GM19099 (cell line): ENCODE data around the gene WDR5.

Experiments used
- POLR2A ChIP-seq: IDR thresholded peaks from 3 replicates; pipeline ENCODE4 v1.6.1; 2011; ENCODE audit warnings: low read depth; ENCODE audit not compliant: insufficient read length; ENCODE audit errors: extremely low read depth

WDR5 gene

DNA sequence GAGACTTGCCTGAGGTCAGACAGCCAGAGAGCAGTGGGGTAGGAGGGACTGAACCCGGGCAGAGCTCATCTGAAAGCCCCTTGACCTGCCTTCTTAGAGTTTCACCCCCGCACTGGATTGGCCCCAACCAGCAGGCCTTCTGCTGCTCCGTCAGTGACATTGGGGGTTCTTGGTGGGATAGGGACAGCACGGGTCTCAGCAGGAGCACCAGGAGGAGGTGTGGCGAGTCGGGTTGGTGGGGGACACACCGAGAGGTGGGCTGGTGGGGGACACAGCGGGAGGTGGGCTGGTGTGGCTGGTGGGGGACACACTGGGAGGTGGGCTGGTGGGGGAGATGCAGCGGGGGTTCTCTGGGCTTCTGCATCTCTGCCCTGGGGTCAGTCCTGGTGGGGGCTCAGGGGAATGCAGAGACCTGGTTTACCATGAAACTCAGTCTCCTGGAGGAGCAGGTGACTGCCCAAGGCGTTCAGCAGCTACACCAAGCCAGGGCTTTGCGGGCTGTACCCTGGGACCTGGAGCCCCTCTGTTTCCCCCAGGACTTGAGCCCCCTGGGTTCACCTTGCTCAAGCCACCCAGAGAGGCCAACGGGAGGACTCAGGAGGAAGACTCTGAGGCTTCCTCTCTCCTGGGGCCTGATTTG, 56.5 kb downstream of the WDR5 start:
- TF ChIP-seq POLR2A: no peak

DNA sequence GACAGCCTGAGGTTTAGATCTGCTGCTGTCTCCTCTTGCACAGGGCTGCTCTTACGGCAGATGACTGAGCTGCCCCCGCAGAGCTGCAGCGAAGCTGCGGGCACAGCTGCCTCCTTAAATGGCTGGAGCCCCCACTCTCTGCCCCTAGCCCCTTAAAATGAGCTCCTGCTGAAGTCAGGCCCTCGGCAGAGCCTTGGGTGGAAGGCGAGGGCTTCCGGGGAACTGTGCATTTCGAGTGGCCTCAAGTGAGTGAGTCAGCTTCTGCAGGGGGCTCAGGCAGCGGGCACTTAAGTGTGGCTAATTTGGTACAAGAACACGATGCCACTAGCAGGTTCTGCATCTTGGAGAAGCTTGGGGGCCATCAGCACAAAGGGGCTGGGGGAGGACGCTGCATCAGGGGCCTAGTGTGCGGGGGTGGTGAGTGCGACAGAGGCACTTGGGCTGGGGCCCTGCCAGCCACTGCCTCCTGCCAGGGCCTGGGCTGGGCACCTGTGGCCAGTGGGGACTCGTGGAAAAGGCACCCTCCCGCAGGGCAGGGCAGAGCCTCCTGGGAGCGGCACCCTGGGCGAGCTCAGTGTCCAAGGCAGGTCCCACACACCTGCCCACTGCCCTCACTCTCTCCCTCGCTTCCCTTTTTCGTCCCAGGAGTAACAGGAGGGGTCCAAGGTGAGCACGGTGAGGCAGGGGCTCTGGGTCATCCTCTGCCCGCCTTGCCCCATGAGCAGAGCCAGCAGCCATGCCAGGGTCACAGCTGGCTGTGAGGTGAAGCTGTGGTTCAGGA, 57.3 kb downstream of the WDR5 start:
- TF ChIP-seq POLR2A: no peak

DNA sequence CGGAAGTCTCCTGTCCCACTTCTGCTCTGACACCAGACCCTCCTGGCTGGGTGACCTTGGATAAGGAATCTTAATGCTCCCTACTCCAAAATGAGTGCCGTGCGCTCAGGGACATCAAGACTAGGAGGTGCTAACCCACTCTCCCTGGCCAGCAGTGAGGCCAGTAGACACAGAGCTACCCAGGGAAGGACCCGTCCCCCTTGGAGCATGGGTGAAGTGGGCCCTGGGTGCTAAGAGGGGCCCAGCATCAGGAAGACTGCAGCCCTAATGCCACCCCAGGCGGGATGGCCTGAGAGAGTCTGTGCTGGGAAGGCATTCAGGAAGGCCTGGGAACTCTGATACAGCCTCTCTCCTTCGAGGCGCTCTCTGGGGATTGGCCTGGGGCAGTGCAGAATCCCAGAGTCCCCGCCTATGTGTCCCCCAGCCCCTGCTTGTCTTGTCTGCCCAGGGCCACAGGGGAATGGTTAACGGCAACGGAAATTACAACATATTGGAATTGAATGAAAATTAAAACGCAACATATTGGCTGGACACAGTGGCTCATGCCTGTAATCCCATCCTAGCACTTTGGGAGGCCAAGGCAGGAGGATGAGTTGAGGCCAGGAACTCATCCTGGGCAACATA, 58.1 kb downstream of the WDR5 start:
- TF ChIP-seq POLR2A: no peak

DNA sequence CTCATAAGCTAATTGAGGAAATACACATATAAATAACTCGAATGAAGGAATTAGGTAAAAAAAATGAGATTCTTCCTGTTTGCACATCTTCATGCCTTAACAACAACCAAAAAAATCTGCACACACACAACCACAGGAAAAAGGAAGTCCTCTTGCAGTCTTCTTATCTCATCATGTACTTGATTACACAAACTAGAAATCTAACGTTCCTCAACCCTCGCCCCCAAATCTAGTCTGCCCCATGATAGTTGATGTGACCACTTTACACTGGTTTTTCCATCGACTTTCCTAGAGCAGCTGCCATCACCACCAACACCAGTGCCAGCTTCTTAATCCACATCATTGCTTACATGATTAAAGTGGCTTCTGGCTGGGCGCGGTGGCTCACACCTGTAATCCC, 59.7 kb downstream of the WDR5 start:
- no peak for TF ChIP-seq POLR2A

DNA sequence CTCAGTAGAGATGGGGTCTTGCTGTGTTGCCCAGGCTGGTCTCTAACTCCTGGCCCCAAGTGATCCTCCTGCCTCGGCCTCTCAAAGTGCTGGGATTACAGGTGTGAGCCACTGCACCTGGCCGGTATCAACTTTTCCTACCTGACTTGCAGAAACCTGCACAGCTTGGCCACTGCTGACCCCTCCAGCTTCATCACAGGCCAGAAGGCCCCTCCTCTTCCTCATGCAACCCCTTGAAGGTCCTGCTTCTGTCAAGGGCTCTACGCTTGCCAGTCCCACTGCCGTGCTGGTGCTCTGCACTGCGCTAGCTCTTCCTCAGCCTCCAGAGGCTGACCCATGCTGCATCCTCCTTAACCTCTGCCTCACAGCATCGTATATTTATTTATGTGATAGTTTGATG, 61.0 kb downstream of the WDR5 start:
- TF ChIP-seq POLR2A: no peak

DNA sequence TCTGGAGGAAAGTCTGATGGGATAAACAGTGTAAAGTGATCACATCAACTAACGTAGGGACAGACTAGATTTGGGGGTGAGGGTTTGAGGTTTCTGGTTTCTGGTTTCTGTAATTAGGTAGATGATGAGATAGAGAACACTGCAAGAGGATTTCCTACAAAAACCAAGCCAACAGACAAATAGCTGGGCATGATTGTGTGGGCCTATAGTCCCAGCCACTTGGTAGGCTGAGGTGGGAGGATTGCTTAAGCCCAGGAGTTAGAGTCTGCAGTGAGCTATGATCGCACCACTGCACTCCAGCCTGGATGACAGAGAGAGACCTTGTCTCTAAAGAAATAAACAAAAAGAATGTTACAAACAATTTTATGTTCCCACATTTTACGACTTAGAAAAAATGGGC, 62.9 kb downstream of the WDR5 start:
- no peak for TF ChIP-seq POLR2A

DNA sequence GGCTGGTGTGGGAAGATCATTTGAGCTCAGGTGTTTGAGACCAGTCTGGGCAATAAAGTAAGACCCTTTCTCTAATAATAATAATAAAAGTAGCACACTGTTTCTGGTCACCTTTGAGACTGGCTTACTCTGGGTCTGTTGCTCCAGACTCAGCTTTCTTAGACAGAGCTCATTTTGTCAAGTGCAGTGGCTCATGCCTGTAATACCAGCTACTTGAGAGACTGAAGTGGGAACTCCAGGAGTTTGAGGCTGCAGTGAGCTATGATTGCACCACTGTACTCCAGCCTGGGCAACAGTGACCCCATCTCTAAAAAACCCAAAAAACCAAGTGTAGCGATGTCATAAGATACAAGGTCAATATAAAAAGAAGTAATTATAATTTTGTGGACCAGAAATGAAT, 64.8 kb downstream of the WDR5 start:
- no peak for TF ChIP-seq POLR2A

DNA sequence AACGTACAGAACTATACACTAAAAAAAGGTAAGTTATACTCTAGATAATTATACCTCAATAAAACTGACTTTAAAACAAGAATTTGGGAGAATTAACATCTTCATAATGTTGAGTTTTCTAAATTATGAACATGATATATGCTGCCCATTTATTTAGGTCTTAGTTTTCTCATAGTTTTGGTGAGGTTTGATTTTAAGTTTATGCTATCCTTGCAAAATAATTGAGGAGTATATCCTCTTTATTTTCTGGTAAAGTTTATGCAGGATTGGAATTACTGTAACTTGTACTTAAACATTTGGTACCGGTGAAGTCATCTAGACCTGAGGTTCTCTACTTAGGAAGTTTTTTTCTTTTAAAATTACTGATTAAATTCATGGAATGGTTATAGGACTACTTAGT, 67.3 kb downstream of the WDR5 start:
- TF ChIP-seq POLR2A: no peak

DNA sequence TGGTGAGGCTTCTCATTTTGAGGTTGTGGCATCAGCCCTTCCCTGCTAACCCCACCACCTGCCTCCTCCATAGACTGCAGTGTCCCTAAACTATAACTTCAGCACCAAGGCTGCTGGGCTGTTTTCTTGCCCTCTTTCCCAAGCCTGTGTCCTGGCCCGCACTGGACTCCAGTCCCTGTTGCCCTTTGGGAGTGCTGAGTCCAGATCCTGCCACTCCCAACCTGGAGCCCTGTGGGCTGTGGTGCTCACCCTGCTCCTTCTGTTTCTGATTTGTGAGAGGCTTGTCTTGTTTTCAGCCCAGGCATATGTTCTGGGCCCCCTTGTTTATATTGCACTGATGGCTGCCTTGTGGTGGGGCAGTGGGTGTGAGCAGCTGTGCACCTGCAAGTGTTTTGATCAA, 68.2 kb downstream of the WDR5 start:
- no peak for TF ChIP-seq POLR2A

DNA sequence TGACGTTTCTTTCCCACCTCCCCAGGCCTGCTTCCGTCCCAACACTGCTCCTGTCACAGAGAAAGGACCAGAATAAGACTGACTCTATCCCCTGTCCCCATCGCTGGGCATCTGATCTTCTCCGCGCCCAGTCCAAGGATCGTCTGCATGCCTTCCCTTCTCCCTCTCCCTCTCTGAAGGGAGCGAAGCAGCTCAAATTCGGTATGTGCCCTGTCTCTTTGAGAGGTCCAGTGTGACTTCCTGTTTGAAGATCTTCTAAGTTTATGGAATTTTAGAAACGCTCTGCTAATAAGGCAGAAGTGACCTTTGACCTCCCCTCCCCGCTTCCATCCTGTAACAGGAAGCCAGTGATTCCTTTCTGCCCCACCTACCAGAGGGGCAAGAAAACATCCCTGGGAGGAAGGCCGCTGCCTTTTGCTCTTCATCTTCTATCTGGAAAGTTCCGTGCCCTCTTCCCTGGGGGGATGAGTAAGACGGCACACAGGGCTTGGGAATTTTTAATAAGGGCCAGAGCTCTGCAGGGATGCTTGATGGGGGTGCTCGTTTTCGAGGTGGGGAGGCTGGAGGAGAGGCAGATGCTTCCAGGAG, 69.2 kb downstream of the WDR5 start:
- TF ChIP-seq POLR2A: no peak

DNA sequence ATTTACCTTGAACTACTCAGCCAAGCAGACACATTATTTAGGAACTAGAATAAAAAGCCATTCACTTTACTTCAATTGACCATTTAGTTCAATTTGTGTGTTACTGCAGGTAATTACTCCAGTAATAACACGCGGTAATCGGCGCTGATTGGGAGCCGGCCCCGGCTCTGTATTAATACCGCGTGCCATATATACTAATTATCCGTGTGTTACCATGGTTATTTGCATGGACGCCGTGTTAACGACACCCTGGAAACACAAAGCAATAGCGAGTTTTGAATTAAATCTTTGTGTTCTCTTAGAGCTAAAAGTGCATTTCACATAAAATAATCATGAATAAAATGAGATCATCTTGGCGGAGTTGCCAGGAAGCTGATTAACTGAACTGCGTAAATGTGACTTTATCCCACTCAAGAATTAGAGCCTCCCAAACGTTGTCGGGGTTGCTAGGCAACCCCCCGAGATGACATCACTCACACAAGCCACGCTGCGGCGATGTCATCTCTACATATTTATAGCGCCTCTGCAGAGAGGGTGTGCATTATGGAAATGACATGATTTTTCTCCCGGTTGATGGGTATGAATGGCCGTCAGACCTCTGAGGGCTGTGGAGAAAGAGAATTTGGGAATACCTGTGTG, 69.9 kb downstream of the WDR5 start:
- no peak for TF ChIP-seq POLR2A

DNA sequence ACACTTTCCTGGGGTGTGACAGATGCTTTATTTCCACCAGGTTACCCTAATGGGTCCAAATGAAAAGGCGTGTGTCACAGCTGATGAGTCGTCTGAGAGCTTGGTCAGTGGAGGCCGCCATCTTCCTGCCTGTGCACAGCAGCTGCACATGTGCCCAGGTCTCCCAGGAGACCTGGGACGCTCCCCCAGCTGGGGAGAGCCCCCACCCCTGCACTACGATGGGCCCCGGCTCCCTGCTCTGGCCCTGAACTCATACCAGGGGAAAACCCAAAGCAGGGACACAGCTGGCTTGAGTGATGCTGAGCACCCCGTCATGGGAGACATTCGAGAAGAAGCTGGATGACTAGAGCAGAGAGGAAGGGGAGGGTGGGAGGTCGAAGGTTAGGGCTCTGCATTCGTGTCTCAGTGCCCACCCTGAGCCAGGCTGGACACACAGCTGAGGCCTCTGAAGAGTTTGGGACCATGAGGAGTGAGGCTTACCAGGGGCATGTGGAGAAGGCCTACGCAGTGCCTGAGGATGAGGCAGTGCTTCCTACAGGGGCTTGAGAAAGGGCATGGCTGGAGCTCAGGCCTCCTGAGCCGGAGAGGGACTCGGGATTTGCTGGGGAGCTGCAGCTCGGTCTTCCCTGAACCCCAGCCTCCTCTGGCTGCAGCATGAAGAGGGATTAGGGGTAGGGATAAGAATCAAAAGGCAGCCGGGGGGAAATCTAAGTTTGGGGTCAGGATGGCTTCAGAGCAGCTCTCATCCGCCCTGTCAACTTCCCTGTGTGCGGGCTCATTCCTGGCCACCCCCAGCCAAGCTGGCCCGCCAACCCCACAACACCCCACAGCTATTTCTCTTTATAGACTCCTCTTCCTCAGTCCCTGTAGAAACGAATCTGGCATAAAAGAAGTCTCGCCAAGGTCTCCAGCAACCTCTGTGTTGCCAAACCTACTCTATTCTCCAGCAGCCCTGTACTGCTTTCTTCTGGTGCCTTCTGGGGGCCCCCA, 70.7 kb downstream of the WDR5 start:
- TF ChIP-seq POLR2A: no peak

DNA sequence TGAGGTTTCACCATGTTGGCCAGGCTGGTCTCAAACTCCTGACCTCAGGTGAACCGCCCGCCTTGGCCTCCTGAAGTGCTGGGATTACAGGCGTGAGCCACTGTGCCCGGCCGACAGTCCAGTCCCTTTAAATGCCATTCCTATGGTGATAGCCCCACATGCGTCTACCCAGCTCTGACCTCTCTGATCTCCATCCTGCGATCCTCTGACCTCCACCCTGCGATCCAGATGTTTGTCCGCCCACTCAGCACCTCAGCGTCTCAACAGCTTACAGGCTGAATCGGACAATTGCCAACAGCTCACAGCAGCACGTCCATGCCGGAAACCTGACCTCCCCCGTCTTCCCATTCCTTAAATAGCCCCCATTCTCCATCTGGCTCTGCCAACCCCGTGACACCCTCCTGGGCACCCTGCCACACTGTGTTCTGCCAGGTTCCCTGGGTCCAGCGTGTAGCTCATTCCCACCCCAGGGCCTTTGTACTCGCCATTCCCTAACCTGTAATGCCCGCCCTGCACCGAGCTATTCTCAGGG, 72.5 kb downstream of the WDR5 start:
- no peak for TF ChIP-seq POLR2A
